Neural cell (in vitro differentiated cells): Measurements from ENCODE around the gene GSG1L. TPM values are rescaled to one million over a fixed set of nuclear protein-coding genes. Genes with fewer than 3 reads are reported as not detected.

Source experiments
- H2AFZ ChIP-seq: fragments of 200-600, 300-800 bp; sonication (generic), shearing (Covaris generic); 2 replicates; pipeline ENCODE4 v1.6.0; 2014; ENCODE audit warnings: low read depth, mild to moderate bottlenecking, antibody characterized with exemption, low read length, moderate library complexity
- H3F3A ChIP-seq: fragments of 200-600 bp; shearing (Covaris generic); 2 replicates; pipeline ENCODE4 v1.6.1; 2016; ENCODE audit warnings: mild to moderate bottlenecking, moderate library complexity, mixed read lengths, antibody characterized with exemption, low read length; ENCODE audit not compliant: insufficient read depth, poor library complexity, severe bottlenecking
- H3K27ac ChIP-seq: fragments of 200-600, 300-800 bp; sonication (generic), shearing (Covaris generic); 2 replicates; pipeline ENCODE4 v1.5.1; 2014; ENCODE audit warnings: mild to moderate bottlenecking, low read length, moderate library complexity
- H3K27me3 ChIP-seq: fragments of 300-800, 200-600 bp; sonication (generic), shearing (Covaris generic); 2 replicates; pipeline ENCODE4 v1.6.0; 2014; ENCODE audit warnings: mild to moderate bottlenecking, low read depth, low read length, moderate library complexity; ENCODE audit not compliant: insufficient read depth
- H3K36me3 ChIP-seq: fragments of 300-800, 200-600 bp; sonication (generic), shearing (Covaris generic); 2 replicates; pipeline ENCODE4 v1.5.1; 2014; ENCODE audit warnings: mild to moderate bottlenecking, antibody characterized with exemption, low read length, moderate library complexity; ENCODE audit not compliant: insufficient read depth
- H3K4me2 ChIP-seq: fragments of 300-800, 200-600 bp; sonication (generic), shearing (Covaris generic); 2 replicates; pipeline ENCODE4 v1.6.0; 2014; ENCODE audit warnings: mild to moderate bottlenecking, low read length
- H3K4me3 ChIP-seq: fragments of 300-800, 200-600 bp; sonication (generic), shearing (Covaris generic); 2 replicates; pipeline ENCODE4 v1.5.1; 2014; ENCODE audit warnings: mild to moderate bottlenecking, low read length, moderate library complexity
- H3K79me2 ChIP-seq: fragments of 200-600 bp; shearing (Covaris generic); replicated peaks from 2 replicates; pipeline ENCODE4 v1.6.0; 2014; ENCODE audit warnings: mild to moderate bottlenecking, low read length, moderate library complexity; ENCODE audit not compliant: insufficient read depth
- H3K9ac ChIP-seq: fragments of 300-800, 200-600 bp; sonication (generic), shearing (Covaris generic); 2 replicates; pipeline ENCODE4 v1.6.1; 2016; ENCODE audit warnings: mild to moderate bottlenecking, low read length, mixed read lengths
- H3K9me2 ChIP-seq: fragments of 200-600 bp; shearing (Covaris generic); 2 replicates; pipeline ENCODE4 v1.6.1; 2016; ENCODE audit warnings: mild to moderate bottlenecking, low read length, mixed read lengths; ENCODE audit not compliant: insufficient read depth
- H3K9me3 ChIP-seq: fragments of 200-600, 300-800 bp; sonication (generic), shearing (Covaris generic); 2 replicates; pipeline ENCODE4 v1.6.1; 2016; ENCODE audit warnings: mild to moderate bottlenecking, mixed run types, low read length, moderate library complexity, mixed read lengths
- H4K20me1 ChIP-seq: fragments of 200-600 bp; shearing (Covaris generic); 2 replicates; pipeline ENCODE4 v1.6.1; 2016; ENCODE audit warnings: mild to moderate bottlenecking, mixed run types; ENCODE audit not compliant: insufficient read depth
- EP300 ChIP-seq: fragments of 450-650 bp; conservative IDR thresholded peaks from 2 replicates; pipeline ENCODE4 v1.6.1; 2014; ENCODE audit warnings: antibody characterized with exemption, mild to moderate bottlenecking, moderate library complexity; ENCODE audit not compliant: poor library complexity, severe bottlenecking
- EZH2 ChIP-seq: fragments of 200-600, 300-800 bp; shearing (Covaris generic), sonication (generic); IDR thresholded peaks from 2 replicates; pipeline ENCODE4 v1.6.1; 2014; ENCODE audit warnings: antibody characterized with exemption, low read length, borderline replicate concordance, mild to moderate bottlenecking; ENCODE audit not compliant: insufficient read depth, poor library complexity, severe bottlenecking
- MXI1 ChIP-seq: fragments of 450-650 bp; conservative IDR thresholded peaks from 2 replicates; pipeline ENCODE4 v1.6.1; 2014; ENCODE audit warnings: antibody characterized with exemption, mild to moderate bottlenecking; ENCODE audit not compliant: poor library complexity, severe bottlenecking
- POLR2AphosphoS5 ChIP-seq: IDR thresholded peaks from 2 replicates; pipeline ENCODE4 v1.6.1; 2012
- RAD21 ChIP-seq: fragments of 450-650 bp; conservative IDR thresholded peaks from 2 replicates; pipeline ENCODE4 v1.6.1; 2014; ENCODE audit warnings: antibody characterized with exemption, mild to moderate bottlenecking, moderate library complexity
- REST ChIP-seq: IDR thresholded peaks from 2 replicates; pipeline ENCODE4 v1.6.1; 2012; ENCODE audit warnings: borderline replicate concordance
- SMC3 ChIP-seq: fragments of 450-650 bp; conservative IDR thresholded peaks from 2 replicates; pipeline ENCODE4 v1.6.1; 2014; ENCODE audit warnings: antibody characterized with exemption, mild to moderate bottlenecking, moderate library complexity; ENCODE audit not compliant: poor library complexity
- TAF1 ChIP-seq: IDR thresholded peaks from 2 replicates; pipeline ENCODE4 v1.6.1; 2012; ENCODE audit warnings: low read depth
- polyA plus RNA-seq: library from polyadenylated mRNA; depleted of rRNA; stranded (reverse); fragments of >200 nt; gene quantifications from 2 replicates; pipeline ENCODE4 v1.2.3, GENCODE V29; 2014
- TF ChIP-seq, protein P1 (sequence below): fragments of 450-650 bp; IDR thresholded peaks from 2 replicates; pipeline ENCODE4 v1.5.1; 2014; ENCODE audit warnings: antibody characterized with exemption, mild to moderate bottlenecking, moderate library complexity; ENCODE audit not compliant: poor library complexity, severe bottlenecking

GSG1L gene
- polyA plus RNA-seq, 1 donor from 2014 or later = 0.85 TPM

- Histone ChIP-seq H3K27ac (no peak overlapping the region), H3F3A (no peaks in the 10 kb centered on the region), H4K20me1 (no peaks in the 10 kb centered on the region)
Measured at GRCh38 chr16:28096983-28097899, 33.7 kb upstream of the GSG1L start.

DNA sequence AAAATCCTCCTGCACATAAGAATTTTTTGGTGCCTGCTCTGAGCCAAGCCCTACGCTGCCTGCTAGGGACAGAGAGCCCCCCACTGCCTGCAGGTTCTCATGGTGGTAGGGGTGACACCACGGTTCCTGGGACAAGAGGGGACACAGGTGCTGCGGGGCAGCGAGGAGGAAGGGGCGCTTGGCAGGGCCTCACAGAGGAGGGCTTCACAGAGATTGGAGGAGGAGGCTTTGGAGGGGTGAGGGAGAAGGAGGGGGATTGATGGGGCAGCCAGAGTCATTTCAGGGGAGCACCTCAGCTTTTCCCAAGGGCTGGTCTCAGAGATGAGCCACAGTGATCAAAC, 29.8 kb upstream of the GSG1L start:
- no peaks in the 10 kb centered on the region for H3K9me3 ChIP-seq
- no peaks in the 10 kb centered on the region for H4K20me1 ChIP-seq
- no peak overlapping the region for H3K9ac ChIP-seq
- no peak overlapping the region for H3K27ac ChIP-seq
- H3K27me3 ChIP-seq = no peaks in the 10 kb centered on the region
- H3K9me2 ChIP-seq = no peaks in the 10 kb centered on the region
- TF ChIP-seq TAF1 (no peak), REST (no peak), RAD21 (no peak), SMC3 (no peak), MXI1 (no peak), EZH2 (no peak)
- H3K4me2 ChIP-seq = no peak overlapping the region
- no peaks in the 10 kb centered on the region for H3K36me3 ChIP-seq
- no peak overlapping the region for H3K4me3 ChIP-seq
- H2AFZ ChIP-seq = no peak overlapping the region
- H3F3A ChIP-seq = no peaks in the 10 kb centered on the region
- H3K79me2 ChIP-seq = no peaks in the 10 kb centered on the region

More at GRCh38 chr16:28096983-28097899, 33.7 kb upstream of the GSG1L start:
- Histone ChIP-seq H3K4me2 (no peak overlapping the region), H3K9ac (no peak overlapping the region), H2AFZ (no peak overlapping the region), H3K4me3 (no peak overlapping the region), H3K9me2 (no peaks in the 10 kb centered on the region), H3K36me3 (peaks cover 3% of the 10 kb centered on the region), H3K27me3 (no peaks in the 10 kb centered on the region), H3K79me2 (no peaks in the 10 kb centered on the region), H3K9me3 (no peaks in the 10 kb centered on the region)
- TF ChIP-seq MXI1 (no peak), SMC3 (no peak), RAD21 (no peak), EP300 (no peak), POLR2AphosphoS5 (no peak), EZH2 (no peak), TAF1 (no peak), REST (no peak)
- TF ChIP-seq, protein P1, sequence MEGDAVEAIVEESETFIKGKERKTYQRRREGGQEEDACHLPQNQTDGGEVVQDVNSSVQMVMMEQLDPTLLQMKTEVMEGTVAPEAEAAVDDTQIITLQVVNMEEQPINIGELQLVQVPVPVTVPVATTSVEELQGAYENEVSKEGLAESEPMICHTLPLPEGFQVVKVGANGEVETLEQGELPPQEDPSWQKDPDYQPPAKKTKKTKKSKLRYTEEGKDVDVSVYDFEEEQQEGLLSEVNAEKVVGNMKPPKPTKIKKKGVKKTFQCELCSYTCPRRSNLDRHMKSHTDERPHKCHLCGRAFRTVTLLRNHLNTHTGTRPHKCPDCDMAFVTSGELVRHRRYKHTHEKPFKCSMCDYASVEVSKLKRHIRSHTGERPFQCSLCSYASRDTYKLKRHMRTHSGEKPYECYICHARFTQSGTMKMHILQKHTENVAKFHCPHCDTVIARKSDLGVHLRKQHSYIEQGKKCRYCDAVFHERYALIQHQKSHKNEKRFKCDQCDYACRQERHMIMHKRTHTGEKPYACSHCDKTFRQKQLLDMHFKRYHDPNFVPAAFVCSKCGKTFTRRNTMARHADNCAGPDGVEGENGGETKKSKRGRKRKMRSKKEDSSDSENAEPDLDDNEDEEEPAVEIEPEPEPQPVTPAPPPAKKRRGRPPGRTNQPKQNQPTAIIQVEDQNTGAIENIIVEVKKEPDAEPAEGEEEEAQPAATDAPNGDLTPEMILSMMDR = no peak
